BJ (cell line): ENCODE measurements around the gene NSD1. TPM values are rescaled to one million over a fixed set of nuclear protein-coding genes. Genes with fewer than 3 reads are reported as not detected.

ENCODE experiments used
- CTCF ChIA-PET: fragments of 350-600 bp; formaldehyde crosslinking; extraction: SDS; loops from one replicate; lab custom pipeline; 2021; ENCODE audit warnings: antibody characterized with exemption, inconsistent platforms; lab: Yijun Ruan, JAX
- POLR2A ChIA-PET: fragments of 300-600 bp; sonication (Branson Sonifier 250); formaldehyde crosslinking; extraction: SDS; loops from one replicate; lab custom pipeline; 2021; ENCODE audit warnings: antibody characterized with exemption; lab: Charles Lee
- DNase-seq: peaks from one replicate; pipeline ENCODE4 v3.0.0-alpha.2; 2011; ENCODE audit warnings: low read depth
- H3K27me3 ChIP-seq: 2 replicates; pipeline ENCODE4 v1.6.0; 2011; ENCODE audit warnings: low read length; ENCODE audit not compliant: control insufficient read depth, insufficient read depth
- H3K36me3 ChIP-seq: 2 replicates; pipeline ENCODE4 v1.5.1; 2011; ENCODE audit warnings: low read length; ENCODE audit not compliant: control insufficient read depth, insufficient read depth
- H3K4me3 ChIP-seq: 2 replicates; pipeline ENCODE4 v1.5.1; 2011; ENCODE audit warnings: low read depth, mild to moderate bottlenecking, control low read depth, low read length
- polyA plus RNA-seq: library from polyadenylated mRNA; depleted of rRNA; stranded (reverse); fragments of >200 nt; gene quantifications from 2 replicates; pipeline ENCODE4 v1.2.3, GENCODE V29; 2011
- TF ChIP-seq, protein P1 (sequence below): IDR thresholded peaks from 2 replicates; pipeline ENCODE4 v1.5.1; 2011; ENCODE audit warnings: low read depth, mild to moderate bottlenecking, control low read depth, inconsistent platforms, low read length, moderate library complexity; ENCODE audit not compliant: insufficient read depth

The NSD1 gene
- polyA plus RNA-seq, 1 experiment: 15.8 TPM

DNA sequence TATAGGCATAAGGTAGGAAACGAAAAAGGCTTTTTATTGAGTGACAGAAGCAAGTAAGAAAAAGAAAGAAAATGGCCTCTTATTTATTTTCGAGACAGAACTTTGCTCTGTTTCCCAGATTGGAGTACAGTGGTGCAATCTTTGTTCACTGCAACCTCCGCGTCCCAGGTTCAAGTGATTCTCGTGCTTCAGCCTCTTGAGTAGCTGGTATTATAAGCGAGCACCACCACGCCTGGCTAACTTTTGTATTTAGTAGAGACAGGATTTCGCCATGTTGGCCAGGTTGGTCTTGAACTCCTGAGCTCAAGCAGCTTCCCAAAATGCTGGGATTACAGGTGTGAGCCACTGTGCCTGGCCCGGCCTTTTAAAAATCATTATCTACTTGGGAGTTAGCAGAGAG, 70.7 kb downstream of the NSD1 start:
- CTCF ChIA-PET: no interaction called here
- no peak for DNase-seq
- POLR2A ChIA-PET: no interaction called here
- no peaks in the 10 kb centered on the region for H3K27me3 ChIP-seq
- H3K4me3 ChIP-seq: no peak overlapping the region
- TF ChIP-seq, protein P1, sequence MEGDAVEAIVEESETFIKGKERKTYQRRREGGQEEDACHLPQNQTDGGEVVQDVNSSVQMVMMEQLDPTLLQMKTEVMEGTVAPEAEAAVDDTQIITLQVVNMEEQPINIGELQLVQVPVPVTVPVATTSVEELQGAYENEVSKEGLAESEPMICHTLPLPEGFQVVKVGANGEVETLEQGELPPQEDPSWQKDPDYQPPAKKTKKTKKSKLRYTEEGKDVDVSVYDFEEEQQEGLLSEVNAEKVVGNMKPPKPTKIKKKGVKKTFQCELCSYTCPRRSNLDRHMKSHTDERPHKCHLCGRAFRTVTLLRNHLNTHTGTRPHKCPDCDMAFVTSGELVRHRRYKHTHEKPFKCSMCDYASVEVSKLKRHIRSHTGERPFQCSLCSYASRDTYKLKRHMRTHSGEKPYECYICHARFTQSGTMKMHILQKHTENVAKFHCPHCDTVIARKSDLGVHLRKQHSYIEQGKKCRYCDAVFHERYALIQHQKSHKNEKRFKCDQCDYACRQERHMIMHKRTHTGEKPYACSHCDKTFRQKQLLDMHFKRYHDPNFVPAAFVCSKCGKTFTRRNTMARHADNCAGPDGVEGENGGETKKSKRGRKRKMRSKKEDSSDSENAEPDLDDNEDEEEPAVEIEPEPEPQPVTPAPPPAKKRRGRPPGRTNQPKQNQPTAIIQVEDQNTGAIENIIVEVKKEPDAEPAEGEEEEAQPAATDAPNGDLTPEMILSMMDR: no peak
- H3K36me3 ChIP-seq: peaks cover 5% of the 10 kb centered on the region

DNA sequence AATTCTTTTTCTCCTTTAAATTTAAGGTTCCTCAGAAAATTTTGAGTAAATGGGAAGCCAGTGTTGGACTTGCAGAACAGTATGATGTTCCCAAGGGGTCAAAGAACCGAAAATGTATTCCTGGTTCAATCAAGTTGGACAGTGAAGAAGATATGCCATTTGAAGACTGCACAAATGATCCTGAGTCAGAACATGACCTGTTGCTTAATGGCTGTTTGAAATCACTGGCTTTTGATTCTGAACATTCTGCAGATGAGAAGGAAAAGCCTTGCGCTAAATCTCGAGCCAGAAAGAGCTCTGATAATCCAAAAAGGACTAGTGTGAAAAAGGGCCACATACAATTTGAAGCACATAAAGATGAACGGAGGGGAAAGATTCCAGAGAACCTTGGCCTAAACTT, 76.0 kb downstream of the NSD1 start:
- no peak overlapping the region for H3K4me3 ChIP-seq
- ChIA-PET CTCF (no interaction called here), POLR2A (no interaction called here)
- no peak for DNase-seq
- H3K27me3 ChIP-seq: no peaks in the 10 kb centered on the region
- TF ChIP-seq, protein P1: no peak
- peaks cover 11% of the 10 kb centered on the region for H3K36me3 ChIP-seq

DNA sequence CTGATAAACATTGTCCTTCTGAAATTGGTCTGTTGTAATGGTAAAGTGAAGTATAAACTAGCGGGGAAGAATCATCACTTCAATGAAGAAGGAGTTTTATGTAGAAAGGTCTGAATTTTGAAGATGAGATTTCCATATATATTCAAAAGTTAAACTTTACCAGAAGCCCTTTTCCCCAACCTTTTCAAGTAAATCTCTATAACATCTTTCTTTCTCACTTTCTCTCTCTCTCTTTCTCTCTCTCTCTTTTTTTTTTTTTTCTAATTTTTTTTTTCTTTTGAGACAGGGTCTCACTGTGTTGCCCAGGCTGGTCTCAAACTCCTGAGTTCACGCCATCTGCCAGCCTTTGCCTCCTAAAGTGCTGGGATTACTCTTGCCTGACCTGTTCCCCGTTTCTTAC, 78.7 kb downstream of the NSD1 start:
- TF ChIP-seq, protein P1: no peak
- no peak for DNase-seq
- H3K36me3 ChIP-seq: peaks cover 12% of the 10 kb centered on the region
- ChIA-PET CTCF (no interaction called here), POLR2A (no interaction called here)
- no peak overlapping the region for H3K4me3 ChIP-seq
- no peaks in the 10 kb centered on the region for H3K27me3 ChIP-seq

DNA sequence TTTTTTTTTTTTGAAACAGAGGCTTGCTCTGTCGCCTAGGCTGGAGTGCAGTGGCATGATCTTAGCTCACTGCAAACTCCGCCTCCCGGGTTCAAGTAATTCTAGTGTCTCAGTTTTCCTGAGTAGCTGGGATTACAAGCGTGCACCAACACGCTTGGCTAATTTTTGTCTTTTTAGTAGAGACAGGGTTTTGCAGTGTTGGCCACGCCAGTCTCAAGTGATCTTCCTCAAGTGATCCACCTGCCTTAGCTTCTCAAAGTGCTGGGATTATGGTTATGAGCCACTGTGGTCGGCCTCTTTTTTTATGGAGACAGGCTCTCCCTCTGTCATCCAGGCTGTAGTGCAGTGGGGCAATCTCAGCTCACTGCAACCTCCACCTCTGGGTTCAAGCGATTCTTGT, 87.0 kb downstream of the NSD1 start:
- ChIA-PET POLR2A (no interaction called here), CTCF (interaction anchor here (0.6 kb wide), 1 partner anchor 50 kb away, joined by 3 read pairs; no protein-coding TSS in a partner anchor)
- Histone ChIP-seq H3K36me3 (no peaks in the 10 kb centered on the region; the same call in 1 of the 2 replicates), H3K4me3 (no peak overlapping the region), H3K27me3 (no peaks in the 10 kb centered on the region)
- no peak for DNase-seq
- TF ChIP-seq, protein P1: no peak

DNA sequence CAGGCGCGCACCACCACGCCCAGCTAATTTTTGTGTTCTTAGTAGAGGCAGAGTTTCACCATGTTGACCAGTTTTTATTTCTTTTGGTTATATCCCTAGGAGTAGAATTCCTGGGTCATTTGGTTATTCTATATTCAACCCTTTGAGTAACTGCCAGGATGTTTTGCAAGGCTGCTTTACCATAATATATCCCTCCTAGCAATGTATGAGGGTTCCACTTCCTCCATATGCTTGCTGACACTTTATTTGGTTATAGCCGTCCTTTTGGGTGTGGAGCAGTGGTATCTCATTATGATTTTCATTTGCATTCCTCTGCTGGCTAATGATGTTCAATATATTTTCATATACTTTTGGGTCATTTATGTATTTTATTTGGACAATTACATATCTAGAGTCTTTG, 88.7 kb downstream of the NSD1 start:
- ChIA-PET CTCF (no interaction called here), POLR2A (no interaction called here)
- Histone ChIP-seq H3K36me3 (no peaks in the 10 kb centered on the region; the same call in 1 of the 2 replicates), H3K4me3 (no peak overlapping the region), H3K27me3 (no peaks in the 10 kb centered on the region)
- TF ChIP-seq, protein P1: no peak
- no peak for DNase-seq
